Sciatic nerve (tissue), 2 donors: ENCODE measurements around the gene SLC1A4. TPM values are rescaled to one million over a fixed set of nuclear protein-coding genes. Genes with fewer than 3 reads are reported as not detected.
"Not testable (repeated sequence)": the region's sequence is repeated elsewhere in the genome, so short reads cannot be mapped to it uniquely, and the experiment has no call there.

ENCODE experiments used
- ATAC-seq: fragments of 200-7000 bp; cut with Tn5 transposase; one replicate; pipeline ENCODE4 v1.9.1; 2020; ENCODE audit warnings: mild to moderate bottlenecking, moderate library complexity
- DNase-seq: peaks from one replicate; pipeline ENCODE4 v3.0.0-alpha.2; 2020; ENCODE audit warnings: low spot score
- intact Hi-C: fragments of 100-400 bp; cut with DNase I; formaldehyde crosslinking; loops from one replicate; pipeline ENCODE4 v1.14.2; 2022
- total RNA-seq: library from RNA; stranded (reverse); fragmentation: NEBNext Ultra II Directional; extraction: Animal tissue kit (Norgen Biotek cat#: 25700); gene quantifications from one replicate; pipeline ENCODE4 v1.2.1, GENCODE V29; 2021
- donor health status: DM: no; HTN: no; CAD: no.
- donor health status: DM: no; HTN: no; CAD: no.

Gene SLC1A4
- total RNA-seq, 1 donor from 2014 or later: 14.3 TPM

DNA sequence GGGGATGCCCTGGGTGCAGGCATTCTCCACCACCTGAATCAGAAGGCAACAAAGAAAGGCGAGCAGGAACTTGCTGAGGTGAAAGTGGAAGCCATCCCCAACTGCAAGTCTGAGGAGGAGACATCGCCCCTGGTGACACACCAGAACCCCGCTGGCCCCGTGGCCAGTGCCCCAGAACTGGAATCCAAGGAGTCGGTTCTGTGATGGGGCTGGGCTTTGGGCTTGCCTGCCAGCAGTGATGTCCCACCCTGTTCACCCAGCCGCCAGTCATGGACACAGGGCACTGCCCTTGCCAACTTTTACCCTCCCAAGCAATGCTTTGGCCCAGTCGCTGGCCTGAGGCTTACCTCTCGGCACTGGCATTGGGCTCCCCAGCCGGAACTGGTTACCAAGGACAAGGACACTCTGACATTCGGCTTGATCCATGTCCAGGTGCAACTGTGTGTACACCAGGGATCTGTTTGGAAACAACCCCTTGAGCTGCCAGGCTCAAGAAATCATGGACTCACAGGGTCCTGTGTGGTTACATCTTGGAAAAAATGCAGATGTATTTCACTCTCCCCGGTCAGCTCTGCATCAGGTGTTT, 31.8 kb downstream of the SLC1A4 start:
- no peak for ATAC-seq
- intact Hi-C loops: no loop called here
- DNase-seq: no peak

GRCh38 chr2:65021709-65022108, 32.5 kb downstream of the SLC1A4 start:
- intact Hi-C loops: no loop called here
- DNase-seq (no peak), ATAC-seq (no peak)

DNA sequence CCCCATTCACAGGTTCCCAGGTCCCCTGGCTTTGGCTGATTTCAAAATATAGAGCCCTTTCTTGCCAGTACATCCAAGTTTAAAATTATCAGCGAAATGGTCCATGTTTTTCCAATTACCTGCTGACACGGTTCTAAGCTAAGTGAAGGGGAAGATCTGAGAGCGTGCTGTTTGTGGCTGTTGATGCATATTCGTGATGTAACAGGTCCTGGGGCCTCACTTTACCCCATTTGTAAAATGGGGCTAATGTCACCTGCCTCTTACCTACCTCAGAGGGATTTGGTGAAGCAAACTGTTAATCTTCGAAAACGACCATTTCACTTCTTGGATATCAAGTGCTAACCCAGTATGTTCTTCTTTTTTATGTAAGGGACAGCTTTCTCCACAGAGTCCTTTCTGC, 33.0 kb downstream of the SLC1A4 start:
- DNase-seq: no peak
- intact Hi-C loops: no loop called here
- ATAC-seq: no peak

DNA sequence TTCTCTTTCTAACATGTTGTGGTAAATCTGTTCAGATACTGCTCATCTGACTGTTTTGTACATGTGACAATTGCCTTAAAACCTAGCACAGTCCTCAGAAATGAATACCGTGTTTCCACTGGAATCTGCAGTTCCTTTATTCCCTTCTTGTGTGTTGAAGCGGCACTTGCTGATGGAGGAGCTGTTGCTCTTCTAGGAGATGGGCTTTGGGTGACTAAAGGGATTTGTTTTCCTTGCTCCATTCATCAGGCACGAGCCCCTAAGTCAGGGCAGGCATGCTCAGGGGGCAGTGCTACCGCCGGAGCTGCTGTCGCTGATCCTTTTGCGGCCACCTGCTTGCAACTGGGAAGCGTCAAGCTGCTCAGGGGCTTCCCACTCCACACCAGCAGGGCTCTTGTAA, 34.5 kb downstream of the SLC1A4 start:
- DNase-seq: no peak
- intact Hi-C loops: no loop called here
- no peak for ATAC-seq

GRCh38 chr2:65024149-65024829, 35.1 kb downstream of the SLC1A4 start:
- DNase-seq (no peak), ATAC-seq (peak; percentile 22)

DNA sequence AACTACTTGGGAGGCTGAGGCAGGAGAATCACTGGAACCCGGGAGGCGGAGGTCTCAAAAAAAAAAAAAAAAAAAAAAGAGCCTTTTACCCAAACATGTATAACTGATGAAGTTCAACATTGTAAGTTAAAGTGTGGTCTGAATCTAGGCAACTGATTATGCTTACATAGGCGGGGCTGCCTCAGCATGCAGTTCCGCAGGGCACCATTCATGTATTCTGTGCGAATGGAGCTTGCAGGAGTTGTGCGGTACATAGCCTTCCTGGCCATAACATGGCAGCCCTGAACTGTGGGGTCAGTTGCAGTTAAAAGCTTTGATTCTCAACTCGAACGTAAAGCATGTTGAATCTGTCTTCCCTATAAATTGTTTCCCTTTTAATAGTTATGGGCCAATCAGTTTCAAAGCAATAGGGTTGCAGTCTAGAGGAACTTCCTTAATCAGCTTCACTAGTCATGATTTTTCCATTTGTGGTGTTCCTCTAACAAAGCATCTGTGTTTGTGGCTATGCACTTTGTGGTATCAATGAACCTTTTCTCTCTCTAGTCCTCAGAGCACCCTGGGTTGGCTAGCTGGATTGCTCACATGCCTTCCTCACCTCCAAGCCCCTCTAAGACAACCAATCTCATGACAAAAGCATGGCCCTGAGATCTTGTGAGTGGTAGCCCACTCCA, 36.4 kb downstream of the SLC1A4 start:
- intact Hi-C loops: no loop called here
- DNase-seq: no peak
- peak; percentile 38 for ATAC-seq

More at GRCh38 chr2:65024149-65024829, 35.1 kb downstream of the SLC1A4 start:
- intact Hi-C loops: no loop called here

DNA sequence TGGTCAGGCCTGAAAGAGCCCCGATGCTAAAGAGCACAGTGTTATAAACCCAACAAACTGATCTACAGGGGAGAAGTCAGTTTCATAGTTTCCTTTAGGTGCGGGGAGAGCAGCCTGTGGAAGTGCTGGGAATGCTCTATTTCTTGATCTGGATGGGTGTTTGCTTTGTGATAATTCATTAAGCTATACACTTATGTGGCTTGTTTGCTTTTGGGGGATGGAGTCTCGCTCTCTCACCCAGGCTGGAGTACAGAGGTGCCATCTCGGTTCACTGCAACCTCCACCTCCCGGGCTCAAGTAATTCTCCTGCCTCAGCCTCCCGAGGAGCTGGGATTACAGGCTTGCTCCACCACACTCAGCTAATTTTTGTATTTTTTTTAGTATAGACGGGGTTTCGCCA, 37.0 kb downstream of the SLC1A4 start:
- intact Hi-C loops: no loop called here
- ATAC-seq (no peak), DNase-seq (no peak)

GRCh38 chr2:65026704-65027464, 37.7 kb downstream of the SLC1A4 start:
- ATAC-seq (no peak), DNase-seq (no peak)
- intact Hi-C loops: no loop called here

DNA sequence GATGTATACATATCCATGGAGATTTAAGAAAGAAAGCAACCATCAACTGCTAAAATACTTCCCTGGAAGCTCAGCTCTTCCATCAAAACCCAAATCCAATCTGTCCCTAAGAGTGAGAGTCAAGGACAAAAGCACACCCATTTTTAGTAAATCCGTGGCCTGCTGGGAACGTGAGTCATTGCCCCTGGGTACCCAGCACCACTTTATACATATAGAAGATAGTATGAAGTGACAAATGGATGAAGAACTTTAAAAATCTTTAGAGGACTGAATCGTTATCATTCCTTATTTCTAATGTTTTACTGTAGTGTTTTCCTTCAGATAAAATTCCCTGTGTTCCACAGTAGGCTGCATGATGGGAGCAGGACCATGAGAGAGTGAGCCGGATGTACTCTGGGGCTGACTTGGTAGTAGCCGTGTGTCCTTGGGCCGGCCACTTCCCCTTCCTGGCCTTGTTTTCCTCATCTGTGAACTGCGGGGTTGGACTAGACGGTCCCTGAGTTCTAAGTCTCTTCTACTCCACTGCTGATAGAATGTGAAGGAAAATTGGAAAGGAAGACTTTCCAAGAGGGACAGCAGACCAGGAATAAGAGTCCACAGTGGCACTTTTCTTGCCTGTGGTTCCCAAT, 38.5 kb downstream of the SLC1A4 start:
- ATAC-seq (no peak), DNase-seq (no peak)
- intact Hi-C loops: no loop called here

DNA sequence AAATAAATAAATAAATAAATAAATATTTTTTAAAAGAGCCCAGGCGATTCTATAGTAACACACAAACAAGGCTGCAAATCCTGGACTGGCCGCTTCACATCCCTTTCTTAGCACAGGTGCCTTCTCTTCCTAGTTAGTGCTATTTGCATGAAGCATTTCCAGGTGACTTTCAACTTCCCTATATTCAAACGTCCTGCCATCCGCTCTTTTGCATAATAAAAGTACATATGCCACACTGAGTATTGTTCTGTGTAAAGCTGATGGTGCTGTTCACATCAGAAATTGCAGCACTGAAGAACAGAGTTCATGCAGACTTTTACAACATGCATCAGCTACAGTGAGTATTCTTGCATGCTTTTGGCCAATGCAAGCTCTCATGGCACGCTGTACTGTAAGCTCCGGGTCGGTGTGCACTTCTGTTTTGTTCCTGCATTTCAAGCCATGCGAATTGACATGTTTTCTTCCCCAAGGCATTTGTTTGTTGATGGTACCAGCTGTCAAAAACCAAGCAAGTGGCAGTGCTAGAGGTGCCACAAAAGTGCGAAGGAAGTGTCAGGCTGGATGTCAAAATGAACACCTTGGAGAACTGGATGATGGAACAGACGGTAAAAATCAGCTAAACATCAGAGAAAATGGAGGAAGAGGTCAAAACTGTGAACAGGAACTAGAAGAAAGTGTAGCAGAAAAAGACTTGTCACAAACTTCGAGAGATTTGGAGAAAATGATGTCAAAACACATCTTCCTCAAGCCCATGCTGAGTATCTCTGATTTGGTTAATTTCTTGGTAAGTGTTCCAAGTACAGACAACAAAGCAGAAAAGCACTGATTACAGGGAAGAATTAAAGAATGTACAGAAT, 41.5 kb downstream of the SLC1A4 start:
- intact Hi-C loops: no loop called here
- DNase-seq: no peak
- no peak for ATAC-seq

DNA sequence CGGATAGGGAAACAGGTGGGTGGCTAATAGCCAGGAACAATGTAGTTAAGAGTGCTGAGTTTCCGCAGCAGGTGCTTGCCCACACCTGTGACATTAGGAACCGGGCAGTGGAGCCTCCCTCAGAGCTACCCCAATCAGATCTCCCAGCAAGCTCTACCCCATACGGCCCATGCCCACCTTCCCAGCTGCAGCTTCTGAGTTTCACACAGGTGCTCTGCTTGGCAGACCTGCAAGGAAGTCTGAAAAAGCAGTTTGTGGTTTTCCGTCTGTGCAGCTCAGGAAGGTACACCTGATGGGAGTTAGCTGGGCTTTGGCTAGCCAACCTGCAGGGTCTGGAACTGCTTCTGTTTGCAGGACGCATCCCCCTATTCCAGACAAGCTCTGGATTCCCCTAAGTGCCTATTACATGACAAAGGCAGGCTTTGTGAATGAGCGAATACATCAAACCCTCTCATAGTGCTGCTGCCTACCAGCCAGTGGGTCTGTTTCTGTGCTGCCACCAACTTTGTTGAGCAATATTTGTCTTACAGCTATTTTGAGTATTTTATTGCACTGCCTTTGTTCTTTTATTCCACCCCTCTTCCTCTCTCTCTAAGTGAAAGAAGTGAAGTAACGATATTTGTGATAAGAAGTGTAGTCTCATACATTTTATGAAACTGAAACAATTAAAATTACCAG, 42.3 kb downstream of the SLC1A4 start:
- ATAC-seq (peak; percentile 56), DNase-seq (no peak)
- intact Hi-C loops: no loop called here

DNA sequence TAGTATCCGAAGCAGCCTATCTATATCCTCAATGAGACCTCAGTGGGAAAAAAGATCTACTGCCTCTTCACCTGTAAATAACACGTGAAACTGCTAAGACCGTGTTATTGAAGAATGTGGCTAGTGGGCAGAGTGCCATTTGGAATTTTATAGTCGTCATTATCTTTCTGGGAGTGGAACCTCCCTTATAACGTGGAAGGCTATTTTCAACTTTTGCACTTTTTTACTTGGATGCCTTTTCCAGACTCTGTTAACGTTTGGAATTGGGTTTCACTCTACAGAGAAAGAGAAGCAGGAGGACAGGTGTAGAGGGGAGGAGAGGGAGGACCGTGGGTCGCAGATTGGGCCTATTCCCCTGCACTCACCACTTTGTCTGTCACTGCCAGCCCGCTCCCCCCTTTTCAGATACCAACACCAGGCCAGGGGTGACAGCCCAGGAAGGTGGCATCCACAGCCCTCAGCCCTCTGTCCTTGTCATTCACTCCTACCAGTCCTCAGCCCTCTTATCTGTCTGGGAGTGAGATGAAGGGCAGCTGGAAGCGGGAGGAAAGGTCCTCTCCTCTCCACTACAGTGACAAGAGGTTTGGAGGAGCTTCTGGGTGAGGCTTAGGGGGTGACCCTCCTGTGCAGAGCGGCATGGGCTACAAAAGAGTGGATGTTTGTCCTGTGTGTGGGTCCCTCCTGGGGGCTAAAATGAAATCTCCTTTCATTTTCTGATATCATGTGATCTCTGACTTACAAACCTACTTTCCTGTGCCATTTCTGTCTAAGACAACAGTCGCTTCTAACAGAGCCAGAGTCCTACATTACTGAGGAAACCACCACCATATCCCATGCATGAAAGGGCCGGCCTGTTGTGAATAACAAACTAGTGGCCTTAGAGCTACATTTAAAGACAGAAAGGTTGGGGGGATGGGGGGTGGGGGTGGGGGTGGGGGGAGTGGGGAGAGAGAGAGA, 43.1 kb downstream of the SLC1A4 start:
- DNase-seq: no peak

GRCh38 chr2:65033178-65033577, 44.0 kb downstream of the SLC1A4 start:
- intact Hi-C loops: no loop called here
- ATAC-seq (no peak), DNase-seq (no peak)

More for the DNA sequence above, 43.1 kb downstream of the SLC1A4 start:
- intact Hi-C loops: no loop called here
- peak; percentile 25 for ATAC-seq

DNA sequence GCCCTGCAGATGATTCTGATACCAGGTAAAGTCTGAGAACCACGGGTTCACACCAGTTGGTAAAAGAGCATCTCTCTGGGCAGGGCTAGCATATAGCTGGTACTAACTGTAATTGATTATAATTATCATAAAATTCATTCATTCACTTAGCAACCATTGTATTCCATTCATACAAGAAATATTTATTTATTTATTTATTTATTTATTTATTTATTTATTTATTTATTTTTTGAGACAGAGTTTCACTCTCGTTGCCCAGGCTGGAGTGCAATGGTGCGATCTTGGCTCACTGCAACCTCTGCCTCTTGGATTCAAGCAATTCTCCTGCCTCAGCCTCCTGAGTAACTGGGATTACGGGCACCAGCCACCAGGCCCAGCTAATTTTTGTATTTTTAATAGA, 44.5 kb downstream of the SLC1A4 start:
- intact Hi-C loops, DNase-seq: not testable (repeated sequence)

GRCh38 chr2:65035351-65035943, 46.2 kb downstream of the SLC1A4 start:
- ATAC-seq (no peak), DNase-seq (no peak)
- intact Hi-C loops: no loop called here

More for the DNA sequence above, 44.5 kb downstream of the SLC1A4 start:
- ATAC-seq: not testable (repeated sequence)

GRCh38 chr2:65037178-65037577, 48.0 kb downstream of the SLC1A4 start:
- ATAC-seq (no peak), DNase-seq (no peak)
- intact Hi-C loops: no loop called here
